ENCODE results near the gene ZNF664. TPM values are rescaled to one million over a fixed set of nuclear protein-coding genes. Genes with fewer than 3 reads are reported as not detected.

Gene ZNF664
- total RNA-seq, 1 donor from 2014 or later = 310 TPM

- Mint-ChIP-seq H3K36me3 (ENCODE audit: unreplicated experiment) (peaks cover 42% of the 10 kb centered on the region), H3K4me3 (ENCODE audit: unreplicated experiment) (peak overlapping the region; percentile 44), H3K27me3 (ENCODE audit: unreplicated experiment) (peaks cover 5% of the 10 kb centered on the region), H3K4me1 (ENCODE audit: low read depth, unreplicated experiment) (peaks cover 19% of the 10 kb centered on the region), H3K9me3 (ENCODE audit: unreplicated experiment) (peaks cover 7% of the 10 kb centered on the region), H3K27ac (ENCODE audit: unreplicated experiment) (peak overlapping the region; percentile 76)
- TF ChIP-seq, protein P1, sequence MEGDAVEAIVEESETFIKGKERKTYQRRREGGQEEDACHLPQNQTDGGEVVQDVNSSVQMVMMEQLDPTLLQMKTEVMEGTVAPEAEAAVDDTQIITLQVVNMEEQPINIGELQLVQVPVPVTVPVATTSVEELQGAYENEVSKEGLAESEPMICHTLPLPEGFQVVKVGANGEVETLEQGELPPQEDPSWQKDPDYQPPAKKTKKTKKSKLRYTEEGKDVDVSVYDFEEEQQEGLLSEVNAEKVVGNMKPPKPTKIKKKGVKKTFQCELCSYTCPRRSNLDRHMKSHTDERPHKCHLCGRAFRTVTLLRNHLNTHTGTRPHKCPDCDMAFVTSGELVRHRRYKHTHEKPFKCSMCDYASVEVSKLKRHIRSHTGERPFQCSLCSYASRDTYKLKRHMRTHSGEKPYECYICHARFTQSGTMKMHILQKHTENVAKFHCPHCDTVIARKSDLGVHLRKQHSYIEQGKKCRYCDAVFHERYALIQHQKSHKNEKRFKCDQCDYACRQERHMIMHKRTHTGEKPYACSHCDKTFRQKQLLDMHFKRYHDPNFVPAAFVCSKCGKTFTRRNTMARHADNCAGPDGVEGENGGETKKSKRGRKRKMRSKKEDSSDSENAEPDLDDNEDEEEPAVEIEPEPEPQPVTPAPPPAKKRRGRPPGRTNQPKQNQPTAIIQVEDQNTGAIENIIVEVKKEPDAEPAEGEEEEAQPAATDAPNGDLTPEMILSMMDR (IDR thresholded peaks at IDR 0.05; ENCODE audit: partially characterized antibody, unreplicated experiment) = no peak
- no peak for DNase-seq
These were observed 72.8 kb downstream of the ZNF664 start for GRCh38 chr12:124045671-124046455.

- Mint-ChIP-seq H3K4me3 (ENCODE audit: unreplicated experiment) (peak overlapping the region; percentile 44), H3K27ac (ENCODE audit: unreplicated experiment) (peak overlapping the region; percentile 76), H3K9me3 (ENCODE audit: unreplicated experiment) (peaks cover 7% of the 10 kb centered on the region), H3K4me1 (ENCODE audit: low read depth, unreplicated experiment) (peaks cover 19% of the 10 kb centered on the region), H3K27me3 (ENCODE audit: unreplicated experiment) (peaks cover 5% of the 10 kb centered on the region), H3K36me3 (ENCODE audit: unreplicated experiment) (peaks cover 42% of the 10 kb centered on the region)
- no peak for DNase-seq
- TF ChIP-seq, protein P1 (IDR thresholded peaks at IDR 0.05; ENCODE audit: partially characterized antibody, unreplicated experiment) = no peak
These were observed 73.4 kb downstream of the ZNF664 start for GRCh38 chr12:124046456-124046740.

DNA sequence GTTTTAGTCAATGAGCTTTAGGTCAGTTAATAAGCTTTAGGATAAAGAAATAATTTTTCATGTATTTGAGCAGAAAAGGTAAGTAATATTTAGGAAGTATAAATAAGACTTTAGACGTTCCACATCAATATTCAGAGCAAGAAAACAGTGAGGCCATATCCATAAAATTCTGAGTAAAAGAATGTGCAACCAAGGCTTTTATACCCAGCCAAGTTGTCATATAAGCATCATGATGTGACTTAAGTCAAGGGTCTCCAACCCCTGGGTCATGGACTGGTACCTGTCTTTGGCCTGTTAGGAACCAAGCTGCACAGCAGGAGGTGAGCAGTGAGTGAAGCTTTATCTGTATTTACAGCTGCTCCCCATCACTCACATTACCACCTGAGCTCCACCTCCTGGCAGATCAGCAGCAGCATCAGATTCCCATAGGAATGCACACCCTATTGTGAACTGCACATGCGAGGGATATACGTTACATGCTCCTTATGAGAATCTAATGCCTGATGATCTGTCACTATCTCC is 74.1 kb downstream of the ZNF664 start:
- peaks cover 41% of the 10 kb centered on the region for H3K36me3 Mint-ChIP-seq (ENCODE audit: unreplicated experiment)

GRCh38 chr12:124049451-124050094 is 76.6 kb downstream of the ZNF664 start:
- peaks cover 40% of the 10 kb centered on the region for H3K36me3 Mint-ChIP-seq (ENCODE audit: unreplicated experiment)
- H3K27ac Mint-ChIP-seq (ENCODE audit: unreplicated experiment) = no peak overlapping the region
- H3K4me3 Mint-ChIP-seq (ENCODE audit: unreplicated experiment) = no peak overlapping the region
- peaks cover 5% of the 10 kb centered on the region for H3K27me3 Mint-ChIP-seq (ENCODE audit: unreplicated experiment)
- H3K9me3 Mint-ChIP-seq (ENCODE audit: unreplicated experiment) = peaks cover 7% of the 10 kb centered on the region
- TF ChIP-seq, protein P1 (IDR thresholded peaks at IDR 0.05; ENCODE audit: partially characterized antibody, unreplicated experiment) = no peak
- peaks cover 34% of the 10 kb centered on the region for H3K4me1 Mint-ChIP-seq (ENCODE audit: low read depth, unreplicated experiment)
- no peak for DNase-seq

More for the DNA sequence above, 74.1 kb downstream of the ZNF664 start:
- Mint-ChIP-seq H3K27me3 (ENCODE audit: unreplicated experiment) (peaks cover 5% of the 10 kb centered on the region), H3K4me1 (ENCODE audit: low read depth, unreplicated experiment) (peaks cover 24% of the 10 kb centered on the region), H3K4me3 (ENCODE audit: unreplicated experiment) (no peak overlapping the region), H3K27ac (ENCODE audit: unreplicated experiment) (no peak overlapping the region), H3K9me3 (ENCODE audit: unreplicated experiment) (peaks cover 7% of the 10 kb centered on the region)
- TF ChIP-seq, protein P1 (IDR thresholded peaks at IDR 0.05; ENCODE audit: partially characterized antibody, unreplicated experiment) = no peak
- DNase-seq = no peak

DNA sequence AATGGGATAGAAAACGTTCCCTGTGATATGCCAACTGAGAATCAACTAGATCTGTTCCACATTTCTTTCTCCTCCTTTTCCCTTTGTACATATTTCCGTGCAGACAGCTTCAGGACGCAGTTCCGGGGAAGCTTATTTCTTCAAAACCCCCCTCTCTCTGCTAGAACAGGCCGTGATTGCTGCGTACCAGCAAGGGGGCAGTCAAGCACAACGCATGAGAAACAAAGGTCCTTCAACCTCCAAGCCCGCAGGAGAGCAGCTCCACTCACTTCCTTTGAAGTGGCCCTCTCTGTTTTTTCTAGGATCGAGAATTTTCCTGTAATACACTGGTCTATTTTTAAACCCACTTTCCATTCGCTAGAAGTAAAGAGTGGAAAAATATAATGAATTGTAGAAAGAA is 80.8 kb downstream of the ZNF664 start:
- TF ChIP-seq, protein P1 (IDR thresholded peaks at IDR 0.05; ENCODE audit: partially characterized antibody, unreplicated experiment) = peak; percentile 18
- no peak overlapping the region for H3K4me3 Mint-ChIP-seq (ENCODE audit: unreplicated experiment)
- peaks cover 29% of the 10 kb centered on the region for H3K4me1 Mint-ChIP-seq (ENCODE audit: low read depth, unreplicated experiment)
- peaks cover 16% of the 10 kb centered on the region for H3K36me3 Mint-ChIP-seq (ENCODE audit: unreplicated experiment)
- peak; percentile 60 for DNase-seq
- H3K9me3 Mint-ChIP-seq (ENCODE audit: unreplicated experiment) = no peaks in the 10 kb centered on the region
- H3K27ac Mint-ChIP-seq (ENCODE audit: unreplicated experiment) = peak overlapping the region; percentile 56
- H3K27me3 Mint-ChIP-seq (ENCODE audit: unreplicated experiment) = peaks cover 2% of the 10 kb centered on the region
